COLO668 (cell line): Measurements from ENCODE around the gene SEZ6.

Source experiments
- DNase-seq: peaks from one replicate; lab custom pipeline; 2025; ENCODE audit not compliant: unreplicated experiment; lab: John Stamatoyannopoulos, UW

The SEZ6 gene

GRCh38 chr17:28908640-28909167 is 97.1 kb downstream of the SEZ6 start:
- DNase-seq: no peak

GRCh38 chr17:28907709-28908475 is 97.9 kb downstream of the SEZ6 start:
- no peak for DNase-seq

- no peak for DNase-seq
These were observed 99.0 kb downstream of the SEZ6 start for GRCh38 chr17:28906706-28907438.

- no peak for DNase-seq
These were observed 99.6 kb downstream of the SEZ6 start for GRCh38 chr17:28906276-28906675.
